ENCODE results near the gene TRIM65.
"Not testable (repeated sequence)": the region's sequence is repeated elsewhere in the genome, so short reads cannot be mapped to it uniquely, and the experiment has no call there.

Gene TRIM65

GRCh38 chr17:75869282-75870141, 27.2 kb downstream of the TRIM65 start:
- Histone ChIP-seq H4K20me1 (ENCODE audit: low read depth, low read length) (no peaks in the 10 kb centered on the region), H3F3A (ENCODE audit: insufficient read depth) (no peaks in the 10 kb centered on the region), H2AFZ (ENCODE audit: low read depth, low read length, severe bottlenecking) (no peak overlapping the region), H3K9me3 (ENCODE audit: insufficient read depth, low read length) (no peaks in the 10 kb centered on the region), H3K9me2 (replicated peaks; ENCODE audit: insufficient read depth, low read length) (no peaks in the 10 kb centered on the region), H3K9ac (ENCODE audit: low read length) (no peak overlapping the region), H3K79me2 (ENCODE audit: insufficient read depth, low read length) (no peaks in the 10 kb centered on the region), H3K27ac (ENCODE audit: low read depth, low read length) (no peak overlapping the region), H3K27me3 (ENCODE audit: low read length) (no peaks in the 10 kb centered on the region), H3K4me2 (ENCODE audit: low read depth, low read length, poor library complexity, severe bottlenecking) (no peak overlapping the region), H3K36me3 (ENCODE audit: low read length) (no peaks in the 10 kb centered on the region), H3K4me3 (ENCODE audit: insufficient read depth, low read length, poor library complexity, severe bottlenecking) (no peak overlapping the region)
- TF ChIP-seq EZH2phosphoT487 (conservative IDR thresholded peaks at IDR 0.05; ENCODE audit: low read length): no peak
- TF ChIP-seq, protein P1, sequence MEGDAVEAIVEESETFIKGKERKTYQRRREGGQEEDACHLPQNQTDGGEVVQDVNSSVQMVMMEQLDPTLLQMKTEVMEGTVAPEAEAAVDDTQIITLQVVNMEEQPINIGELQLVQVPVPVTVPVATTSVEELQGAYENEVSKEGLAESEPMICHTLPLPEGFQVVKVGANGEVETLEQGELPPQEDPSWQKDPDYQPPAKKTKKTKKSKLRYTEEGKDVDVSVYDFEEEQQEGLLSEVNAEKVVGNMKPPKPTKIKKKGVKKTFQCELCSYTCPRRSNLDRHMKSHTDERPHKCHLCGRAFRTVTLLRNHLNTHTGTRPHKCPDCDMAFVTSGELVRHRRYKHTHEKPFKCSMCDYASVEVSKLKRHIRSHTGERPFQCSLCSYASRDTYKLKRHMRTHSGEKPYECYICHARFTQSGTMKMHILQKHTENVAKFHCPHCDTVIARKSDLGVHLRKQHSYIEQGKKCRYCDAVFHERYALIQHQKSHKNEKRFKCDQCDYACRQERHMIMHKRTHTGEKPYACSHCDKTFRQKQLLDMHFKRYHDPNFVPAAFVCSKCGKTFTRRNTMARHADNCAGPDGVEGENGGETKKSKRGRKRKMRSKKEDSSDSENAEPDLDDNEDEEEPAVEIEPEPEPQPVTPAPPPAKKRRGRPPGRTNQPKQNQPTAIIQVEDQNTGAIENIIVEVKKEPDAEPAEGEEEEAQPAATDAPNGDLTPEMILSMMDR (IDR thresholded peaks at IDR 0.05; ENCODE audit: insufficient read depth, low read length, poor library complexity, severe bottlenecking): no peak

DNA sequence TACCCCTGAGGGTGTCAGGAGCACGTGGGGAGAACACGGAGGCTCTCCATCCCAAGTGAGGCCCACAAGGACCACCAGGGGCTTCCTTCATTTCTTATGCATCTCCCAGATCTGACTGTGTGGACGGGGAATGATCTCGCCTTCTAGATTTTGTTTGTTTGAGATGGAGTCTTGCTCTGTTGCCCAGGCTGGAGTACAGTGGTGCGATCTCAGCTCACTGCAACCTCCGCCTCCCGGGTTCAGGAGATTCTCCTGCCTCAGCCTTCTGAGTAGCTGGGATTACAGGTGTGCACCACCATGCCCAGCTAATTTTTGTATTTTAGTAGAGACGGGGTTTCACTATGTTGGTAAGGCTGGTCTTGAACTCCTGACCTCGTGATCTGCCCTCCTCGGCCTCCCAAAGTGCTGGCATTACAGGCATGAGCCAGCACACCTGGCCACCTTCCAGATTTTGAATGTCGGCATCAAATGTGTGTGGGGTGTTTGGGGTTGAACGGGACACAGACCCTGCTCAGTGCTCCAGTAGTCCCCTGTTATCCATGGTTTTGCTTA, 27.9 kb downstream of the TRIM65 start:
- not testable (repeated sequence) for H3K4me3 ChIP-seq (ENCODE audit: insufficient read depth, low read length, poor library complexity, severe bottlenecking); H3F3A ChIP-seq (ENCODE audit: insufficient read depth); H3K36me3 ChIP-seq (ENCODE audit: low read length); H3K4me2 ChIP-seq (ENCODE audit: low read depth, low read length, poor library complexity, severe bottlenecking); H3K27me3 ChIP-seq (ENCODE audit: low read length); H2AFZ ChIP-seq (ENCODE audit: low read depth, low read length, severe bottlenecking); H3K9me3 ChIP-seq (ENCODE audit: insufficient read depth, low read length); H3K27ac ChIP-seq (ENCODE audit: low read depth, low read length); H3K79me2 ChIP-seq (ENCODE audit: insufficient read depth, low read length); H3K9ac ChIP-seq (ENCODE audit: low read length); H4K20me1 ChIP-seq (ENCODE audit: low read depth, low read length); H3K9me2 ChIP-seq (replicated peaks; ENCODE audit: insufficient read depth, low read length)

DNA sequence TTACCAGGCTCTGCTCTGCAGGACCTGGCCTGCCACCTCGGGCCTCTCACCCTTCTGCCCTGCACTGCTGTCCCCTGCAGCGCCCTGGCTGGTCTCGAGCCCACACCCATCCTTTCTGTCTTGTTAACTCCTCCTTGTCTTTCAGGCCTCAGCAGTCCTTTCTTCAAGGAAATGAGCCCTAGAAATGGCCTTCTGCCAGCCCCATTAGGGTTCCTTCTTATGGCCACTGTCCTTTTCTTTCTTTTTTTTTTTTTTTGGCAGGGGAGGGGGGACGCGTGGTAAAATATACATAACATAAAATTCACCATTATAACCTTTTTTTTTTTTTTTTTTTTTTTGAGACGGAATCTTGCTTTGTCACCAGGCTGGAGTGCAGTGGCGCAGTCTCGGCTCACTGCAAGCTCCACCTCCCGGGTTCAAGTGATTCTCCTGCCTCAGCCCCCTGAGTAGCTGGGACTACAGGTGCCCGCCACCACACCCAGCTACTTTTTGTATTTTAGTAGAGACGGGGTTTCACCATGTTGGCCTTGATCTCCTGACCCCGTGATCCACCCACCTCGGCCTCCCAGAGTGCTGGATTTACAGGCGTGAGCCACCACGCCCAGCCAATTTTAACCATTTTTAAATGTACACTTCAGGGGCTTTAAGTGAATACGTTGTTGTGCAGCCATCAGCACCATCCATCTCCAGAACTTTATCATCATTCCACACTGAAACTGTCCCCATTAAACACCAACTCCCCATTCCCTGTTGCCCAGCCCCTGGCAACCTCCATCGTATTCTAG, 31.2 kb downstream of the TRIM65 start:
- not testable (repeated sequence) for H3K9ac ChIP-seq (ENCODE audit: low read length); H3K4me2 ChIP-seq (ENCODE audit: low read depth, low read length, poor library complexity, severe bottlenecking); H3K27ac ChIP-seq (ENCODE audit: low read depth, low read length); H3F3A ChIP-seq (ENCODE audit: insufficient read depth); H3K9me2 ChIP-seq (replicated peaks; ENCODE audit: insufficient read depth, low read length); H3K36me3 ChIP-seq (ENCODE audit: low read length); H4K20me1 ChIP-seq (ENCODE audit: low read depth, low read length); H2AFZ ChIP-seq (ENCODE audit: low read depth, low read length, severe bottlenecking); H3K27me3 ChIP-seq (ENCODE audit: low read length); H3K4me3 ChIP-seq (ENCODE audit: insufficient read depth, low read length, poor library complexity, severe bottlenecking); H3K9me3 ChIP-seq (ENCODE audit: insufficient read depth, low read length); H3K79me2 ChIP-seq (ENCODE audit: insufficient read depth, low read length)

- H3K27me3 ChIP-seq (ENCODE audit: low read length); H3K4me2 ChIP-seq (ENCODE audit: low read depth, low read length, poor library complexity, severe bottlenecking); H3K9me2 ChIP-seq (replicated peaks; ENCODE audit: insufficient read depth, low read length); H4K20me1 ChIP-seq (ENCODE audit: low read depth, low read length); H3K9ac ChIP-seq (ENCODE audit: low read length); H3K27ac ChIP-seq (ENCODE audit: low read depth, low read length); H3K4me3 ChIP-seq (ENCODE audit: insufficient read depth, low read length, poor library complexity, severe bottlenecking); H3F3A ChIP-seq (ENCODE audit: insufficient read depth); H2AFZ ChIP-seq (ENCODE audit: low read depth, low read length, severe bottlenecking); H3K9me3 ChIP-seq (ENCODE audit: insufficient read depth, low read length); H3K79me2 ChIP-seq (ENCODE audit: insufficient read depth, low read length); H3K36me3 ChIP-seq (ENCODE audit: low read length): not testable (repeated sequence)
These were observed 31.9 kb downstream of the TRIM65 start for GRCh38 chr17:75864887-75865286.
